ENCODE data around the gene PACRG.

The PACRG gene

DNA sequence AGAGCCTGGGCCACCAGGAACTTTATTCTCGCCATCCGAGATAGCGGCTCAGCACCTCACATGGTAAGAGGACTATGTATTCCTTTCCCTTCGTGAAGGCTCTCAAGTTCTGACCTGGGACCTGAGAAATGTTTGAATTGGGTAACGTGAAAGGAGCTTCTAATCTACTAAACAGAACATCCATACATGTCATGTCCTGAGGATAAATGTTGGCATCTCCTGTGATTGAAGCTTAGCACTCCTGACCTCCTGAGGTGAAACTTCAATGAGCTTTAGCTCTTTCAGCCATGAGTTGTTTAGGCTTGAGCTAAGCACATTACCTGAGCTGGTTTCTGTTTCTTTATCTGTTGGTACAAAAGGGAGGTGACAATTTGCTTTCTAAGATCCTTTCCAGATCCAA is 280.9 kb downstream of the PACRG start:
- DNase-seq (ENCODE audit: low read depth, low spot score), result peak; percentile 11

DNA sequence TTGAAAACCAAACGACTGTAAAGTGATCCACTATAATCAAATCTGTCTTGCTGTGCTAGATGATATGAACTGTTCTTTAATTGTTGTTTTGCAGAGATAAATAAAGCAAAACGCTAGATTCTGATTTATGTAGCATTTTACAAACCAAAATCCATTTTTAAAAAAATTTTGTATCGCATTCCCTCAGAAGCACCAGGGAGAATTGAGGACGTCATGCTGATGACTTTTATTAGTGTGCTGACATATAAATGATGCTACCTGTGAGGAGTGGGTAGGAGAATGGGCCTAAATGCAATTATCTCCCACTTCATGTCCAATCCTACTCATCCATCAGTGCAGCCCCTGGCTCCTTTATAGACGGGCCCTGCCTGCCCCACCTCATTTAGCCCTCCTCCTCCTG is 282.4 kb downstream of the PACRG start:
- DNase-seq (ENCODE audit: low read depth, low spot score), result no peak

DNA sequence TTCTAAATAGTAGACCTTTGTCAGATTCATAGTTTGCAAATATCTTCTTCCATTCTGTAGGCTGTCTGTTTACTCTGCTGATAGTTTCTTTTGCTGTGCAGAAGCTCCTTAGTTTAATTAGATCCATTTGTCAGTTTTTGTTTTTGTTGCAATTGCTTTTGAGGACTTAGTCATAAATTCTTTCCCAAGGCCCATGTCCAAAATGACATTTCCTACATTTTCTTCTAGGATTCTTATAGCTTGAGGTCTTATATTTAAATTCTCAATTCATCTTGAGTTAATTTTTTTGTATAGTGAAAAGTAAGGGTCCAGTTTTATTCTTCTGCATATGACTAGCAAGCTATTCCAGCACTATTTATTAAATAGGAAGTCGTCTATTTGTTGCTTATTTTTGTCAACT is 287.0 kb downstream of the PACRG start:
- no peak for DNase-seq (ENCODE audit: low read depth, low spot score)

DNA sequence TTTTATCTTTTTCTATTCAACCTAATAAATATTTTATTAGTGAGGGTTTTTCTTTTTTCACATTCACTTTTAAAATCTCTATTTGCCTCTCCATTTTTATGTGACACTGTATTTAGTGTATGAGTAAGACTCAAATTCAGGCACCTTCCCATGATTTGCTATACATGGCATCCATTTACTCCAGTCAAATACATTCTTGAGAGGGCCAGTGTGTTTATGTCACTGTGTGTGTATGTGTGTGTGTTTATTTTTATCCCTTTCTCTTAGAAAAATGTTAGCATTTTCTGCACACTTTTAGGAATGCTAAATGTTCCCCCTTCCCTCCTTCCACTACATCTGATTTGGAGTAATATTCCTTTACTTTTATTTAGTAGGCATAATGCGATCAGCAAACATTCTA is 290.0 kb downstream of the PACRG start:
- no peak for DNase-seq (ENCODE audit: low read depth, low spot score)

DNA sequence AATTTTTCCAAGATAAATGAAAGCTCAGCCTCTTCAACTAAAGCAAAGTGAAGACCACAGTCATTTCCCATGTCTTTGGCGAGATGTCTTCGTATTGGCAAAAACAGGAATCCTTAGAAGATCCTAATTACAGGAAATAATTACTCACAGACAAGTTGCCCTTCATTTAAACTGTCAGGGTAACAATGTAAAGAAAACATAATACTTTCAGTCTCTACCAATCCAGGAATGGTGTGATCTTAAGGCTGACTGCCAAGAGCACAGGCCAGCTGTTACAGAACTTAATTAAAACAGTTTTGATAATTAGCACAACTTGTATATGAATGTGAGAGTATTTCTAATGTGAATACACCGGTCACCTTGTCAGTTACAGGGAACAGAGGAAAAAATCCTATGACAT is 292.2 kb downstream of the PACRG start:
- DNase-seq (ENCODE audit: low read depth, low spot score), result no peak

DNA sequence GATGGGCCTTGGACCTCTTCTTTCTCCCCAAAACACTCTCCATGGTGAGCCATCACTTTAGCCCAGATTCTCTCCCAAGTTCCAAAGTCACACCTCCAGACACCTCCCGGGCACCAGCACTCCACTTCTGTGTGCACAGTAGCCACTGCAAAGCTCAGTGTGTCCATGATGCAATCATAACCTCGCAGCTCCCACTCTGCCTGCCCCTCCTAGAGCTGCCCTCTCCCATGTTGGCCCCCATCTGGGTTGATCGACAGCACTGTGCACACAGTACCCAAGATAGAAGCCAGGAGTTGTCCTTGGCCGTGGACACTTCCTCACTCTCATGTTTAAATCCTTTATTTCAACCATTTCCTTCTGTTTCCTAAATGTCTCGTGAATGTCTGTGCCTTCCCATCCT is 293.3 kb downstream of the PACRG start:
- no peak for DNase-seq (ENCODE audit: low read depth, low spot score)

DNA sequence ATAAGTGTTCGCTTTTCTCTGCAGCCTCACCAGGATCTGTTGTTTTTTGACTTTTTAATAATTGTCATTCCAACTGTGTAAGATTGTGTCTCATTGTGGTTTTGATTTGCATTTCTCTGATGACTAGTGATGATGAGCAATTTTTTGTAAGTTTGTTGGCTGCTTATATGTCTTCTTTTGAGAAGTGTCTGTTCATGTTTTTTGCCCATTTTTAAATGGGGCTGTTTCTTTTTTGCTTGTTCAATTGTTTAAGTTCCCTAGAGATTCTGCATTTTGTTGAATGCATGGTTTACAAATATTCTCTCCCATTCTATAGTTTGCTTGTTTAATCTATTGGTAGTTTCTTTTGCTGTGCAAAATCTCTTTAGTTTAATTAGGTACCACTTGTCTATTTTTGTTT is 295.9 kb downstream of the PACRG start:
- no peak for DNase-seq (ENCODE audit: low read depth, low spot score)

DNA sequence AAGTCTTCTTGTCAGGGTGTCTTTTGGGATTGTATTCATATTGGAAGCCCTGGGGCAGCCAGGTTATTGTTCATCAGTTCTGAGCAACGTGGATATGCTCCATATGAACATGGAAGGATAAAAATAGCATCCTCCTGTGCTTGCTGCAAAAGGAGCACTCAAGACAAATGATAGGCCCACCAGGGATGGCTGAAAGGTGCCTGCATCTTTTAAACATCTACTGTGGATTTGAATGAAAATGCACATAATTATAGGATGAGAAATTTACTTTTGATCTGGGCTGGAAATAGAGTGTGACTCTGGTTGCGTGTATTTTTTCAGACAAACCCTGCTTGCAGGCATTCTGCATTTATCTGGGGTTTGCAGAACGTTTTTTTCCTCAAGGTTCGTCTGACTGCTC is 299.1 kb downstream of the PACRG start:
- no peak for DNase-seq (ENCODE audit: low read depth, low spot score)

DNA sequence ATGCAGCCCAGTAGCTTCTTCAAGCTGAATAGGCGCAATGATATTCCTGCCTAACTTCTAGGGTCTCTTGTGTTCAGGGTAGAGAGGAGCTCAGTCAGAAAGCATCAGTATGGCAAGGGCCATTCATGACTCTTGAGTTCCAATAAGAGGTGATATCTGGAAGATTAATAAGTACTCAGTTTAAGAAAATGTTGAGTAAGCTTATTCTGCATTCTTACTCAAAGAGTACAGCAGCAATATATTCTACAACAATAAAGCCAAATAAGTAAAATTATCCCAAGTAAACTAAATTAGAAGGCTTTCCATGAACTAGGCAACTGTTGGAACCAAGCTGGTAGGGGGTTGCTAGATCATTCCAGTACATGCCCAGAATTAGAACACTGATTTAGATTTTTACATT is 303.2 kb downstream of the PACRG start:
- DNase-seq (ENCODE audit: low read depth, low spot score), result no peak

DNA sequence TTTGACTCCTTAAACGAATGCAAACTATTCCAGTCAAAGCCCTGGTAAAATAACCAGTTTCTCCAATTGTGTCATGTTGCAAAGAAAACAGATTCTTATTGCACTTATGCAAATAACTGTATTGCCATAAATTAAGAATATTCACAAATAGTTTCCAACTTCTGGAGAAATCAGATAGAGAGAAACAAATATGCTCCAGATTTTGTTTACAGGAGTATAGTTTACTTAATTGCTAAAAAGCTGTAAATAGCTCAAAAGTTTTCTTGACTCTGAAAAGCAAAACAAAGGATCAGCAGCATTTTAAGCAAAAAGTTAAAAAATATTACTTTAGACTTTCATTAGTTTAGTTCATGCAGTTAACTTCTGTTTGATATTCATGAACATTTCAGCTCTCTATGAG is 304.2 kb downstream of the PACRG start:
- DNase-seq (ENCODE audit: low read depth, low spot score), result no peak

DNA sequence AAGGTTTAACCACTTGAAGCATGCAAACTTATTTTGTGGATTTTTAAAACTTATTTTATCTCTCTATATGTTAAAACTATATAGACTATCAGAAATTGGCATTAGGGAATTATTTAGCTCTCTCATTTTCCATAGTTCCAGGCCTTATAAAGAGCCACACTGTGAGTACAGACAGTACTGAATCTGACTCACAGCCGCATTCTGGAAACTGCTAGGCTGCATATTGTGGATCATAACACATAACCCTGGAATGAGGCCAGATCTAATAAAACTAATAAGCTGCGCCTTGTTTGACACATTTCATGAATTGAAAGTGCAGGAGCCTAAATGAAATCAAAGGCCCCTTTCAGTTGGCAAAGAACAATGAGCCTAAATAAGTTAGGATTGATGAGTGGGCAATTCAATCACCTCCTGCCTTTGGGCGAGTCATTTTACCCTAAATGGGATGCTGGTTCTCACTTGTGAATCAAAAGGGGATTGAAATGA is 308.4 kb downstream of the PACRG start:
- no peak for DNase-seq (ENCODE audit: low read depth, low spot score)

DNA sequence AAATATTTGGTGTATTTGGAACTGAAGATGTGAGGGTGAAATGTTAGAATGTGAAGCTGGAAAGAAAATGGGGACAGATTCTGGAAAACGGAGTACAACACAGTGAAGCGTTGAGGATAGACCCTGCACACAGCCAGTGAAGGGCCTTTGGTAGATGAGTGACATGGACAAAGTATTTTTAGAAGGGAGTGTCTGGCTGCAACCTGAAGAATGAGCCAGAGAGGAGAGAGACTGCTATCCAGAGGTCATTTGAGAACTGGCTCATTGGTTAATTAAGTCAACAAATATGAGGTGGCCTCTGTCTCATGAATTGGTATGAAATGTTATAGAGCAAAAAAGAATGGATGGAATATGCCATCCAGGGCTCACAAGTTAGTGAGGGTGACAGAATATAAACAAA is 310.5 kb downstream of the PACRG start:
- DNase-seq (ENCODE audit: low read depth, low spot score), result no peak

DNA sequence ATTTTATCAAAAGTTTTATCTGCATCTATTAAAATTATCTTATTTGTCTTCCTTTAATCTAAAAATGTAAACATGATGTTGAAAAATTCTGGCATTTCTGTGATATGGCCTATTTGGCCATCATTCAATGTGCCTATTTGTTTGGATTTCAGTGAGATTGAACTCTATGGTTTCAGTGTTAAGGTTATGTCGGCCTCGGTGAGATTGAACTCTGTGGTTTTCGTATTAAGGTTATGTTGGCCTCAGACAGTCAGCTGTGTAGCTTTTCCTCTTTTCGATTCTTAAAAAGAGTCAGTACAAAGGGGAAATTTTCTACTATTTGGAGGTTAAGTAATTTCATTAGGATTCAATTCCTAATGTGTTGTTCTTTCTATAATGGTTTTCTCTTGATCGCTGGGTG is 320.6 kb downstream of the PACRG start:
- DNase-seq (ENCODE audit: low read depth, low spot score), result no peak

DNA sequence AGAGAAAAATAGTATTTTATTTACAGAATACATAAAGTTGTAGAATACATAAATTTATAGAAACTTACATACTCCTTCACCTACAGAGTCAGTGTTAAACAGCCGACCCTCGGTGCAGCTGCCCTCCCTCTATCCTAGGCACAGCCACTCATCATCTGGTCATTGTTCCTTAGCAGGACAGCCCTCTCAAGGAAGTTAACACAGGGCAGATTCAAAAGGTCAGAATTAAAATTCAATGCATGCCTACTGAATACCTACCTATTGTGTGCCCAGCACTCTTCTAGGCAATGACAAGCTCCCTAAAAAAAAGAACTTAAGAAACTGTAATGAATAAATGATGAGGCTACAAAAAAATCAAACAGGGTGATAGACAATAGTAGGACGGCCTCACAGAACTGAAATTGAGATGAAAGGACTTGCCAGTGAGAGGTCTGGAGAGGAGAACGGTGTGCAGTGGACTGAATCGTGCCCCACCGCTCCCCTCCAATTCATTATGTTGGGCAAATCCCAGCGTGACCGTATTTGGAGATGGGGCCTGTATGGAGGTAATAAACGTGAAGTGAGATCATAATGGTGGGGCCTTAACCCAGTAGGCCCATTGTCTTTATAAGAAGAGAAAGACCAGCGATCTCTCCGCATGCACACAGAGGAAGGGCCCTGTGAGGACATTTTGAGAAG is 326.0 kb downstream of the PACRG start:
- DNase-seq (ENCODE audit: low read depth, low spot score), result no peak

DNA sequence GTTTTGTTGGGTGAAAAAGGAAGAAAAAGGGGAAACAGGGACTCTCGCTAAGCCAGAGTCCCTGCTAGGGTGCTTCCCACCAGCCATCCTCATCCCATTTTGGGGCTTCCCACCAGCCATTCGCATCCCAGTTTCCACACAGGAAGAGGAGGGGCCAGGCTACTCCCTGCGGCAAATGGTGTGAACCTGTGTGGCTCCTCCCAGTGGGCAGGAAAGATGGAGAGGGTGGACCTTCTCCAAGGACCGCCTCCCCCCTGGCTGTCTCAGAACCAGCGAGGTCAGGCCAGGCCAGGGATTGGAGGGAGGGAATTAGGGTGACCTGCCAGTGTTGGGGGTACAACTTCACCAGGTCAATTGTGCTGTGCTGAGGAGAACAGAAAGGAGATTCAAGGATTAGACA is 326.9 kb downstream of the PACRG start:
- no peak for DNase-seq (ENCODE audit: low read depth, low spot score)

DNA sequence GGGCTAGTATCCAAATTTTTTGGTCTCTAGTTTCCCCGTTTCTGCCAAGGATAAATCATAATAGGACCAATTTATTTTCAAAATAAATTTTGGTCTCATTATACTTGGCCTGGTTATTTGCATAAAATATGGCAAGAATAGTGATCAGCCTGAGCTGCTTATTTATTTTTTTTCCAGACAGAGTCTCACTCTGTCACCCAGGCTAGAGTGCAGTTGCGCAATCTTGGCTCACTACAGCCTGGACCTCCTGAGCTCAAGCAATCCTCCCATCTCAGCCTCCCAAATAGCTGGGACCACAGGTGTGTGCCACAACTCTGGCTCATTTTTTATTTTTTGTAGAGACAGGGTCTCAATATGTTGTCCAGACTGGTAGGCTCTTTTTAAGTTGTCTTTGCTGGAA is 329.5 kb downstream of the PACRG start:
- DNase-seq (ENCODE audit: low read depth, low spot score), result no peak

DNA sequence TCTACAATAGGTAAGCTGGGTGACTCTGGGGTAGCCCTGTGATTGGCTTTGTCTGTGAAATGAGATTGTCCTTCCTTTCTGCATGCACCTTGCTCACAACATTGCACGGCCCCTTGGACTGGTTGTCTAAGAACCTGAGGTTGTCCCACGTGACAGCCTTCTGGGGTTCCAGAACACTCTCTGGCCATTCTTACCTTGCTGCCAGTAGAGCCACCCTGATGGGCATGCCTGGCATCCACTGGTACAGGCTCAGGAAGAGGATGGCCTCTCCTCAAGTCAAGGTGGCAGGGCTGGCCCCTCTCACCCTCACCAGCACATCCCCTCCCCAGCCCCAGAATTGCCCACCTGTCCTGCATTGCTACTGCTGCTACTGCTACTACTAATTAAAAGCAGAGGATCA is 335.0 kb downstream of the PACRG start:
- no peak for DNase-seq (ENCODE audit: low read depth, low spot score)

DNA sequence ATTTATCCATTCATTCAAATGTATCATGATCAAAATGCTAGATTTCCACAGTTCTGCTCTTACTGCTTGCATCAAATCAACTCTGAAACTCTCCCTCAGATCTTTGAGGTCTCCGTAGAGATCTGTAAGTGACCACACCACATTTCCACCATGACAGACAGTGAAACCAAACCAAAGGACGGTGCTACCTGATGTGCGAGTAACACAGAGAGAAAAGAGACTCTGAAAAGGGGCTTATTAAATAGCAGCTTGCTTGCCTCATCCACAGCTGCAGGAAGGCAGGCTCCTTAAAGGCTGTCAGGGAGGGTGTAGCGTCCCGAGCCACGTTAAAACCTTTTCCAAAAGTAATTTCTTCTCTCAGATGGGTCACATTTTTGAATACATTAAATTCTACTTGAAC is 335.8 kb downstream of the PACRG start:
- no peak for DNase-seq (ENCODE audit: low read depth, low spot score)

DNA sequence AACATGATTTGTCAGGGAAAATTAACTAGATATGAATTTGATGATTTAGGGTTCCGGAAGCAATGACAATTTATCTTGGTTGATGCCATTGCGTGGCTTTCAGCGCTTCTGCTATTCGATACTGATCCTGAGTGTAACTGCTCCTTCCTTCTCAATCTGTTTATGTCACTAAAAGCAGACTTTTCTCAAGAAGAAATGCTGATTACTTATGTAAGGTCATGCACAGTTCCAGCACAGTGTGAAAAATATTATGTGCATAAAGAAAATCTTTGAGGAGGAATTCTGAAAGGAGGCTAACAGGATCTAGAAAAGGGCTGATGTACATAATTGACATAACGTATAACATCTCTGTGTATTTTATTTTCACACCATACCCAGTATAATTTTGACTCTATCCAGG is 336.6 kb downstream of the PACRG start:
- no peak for DNase-seq (ENCODE audit: low read depth, low spot score)

DNA sequence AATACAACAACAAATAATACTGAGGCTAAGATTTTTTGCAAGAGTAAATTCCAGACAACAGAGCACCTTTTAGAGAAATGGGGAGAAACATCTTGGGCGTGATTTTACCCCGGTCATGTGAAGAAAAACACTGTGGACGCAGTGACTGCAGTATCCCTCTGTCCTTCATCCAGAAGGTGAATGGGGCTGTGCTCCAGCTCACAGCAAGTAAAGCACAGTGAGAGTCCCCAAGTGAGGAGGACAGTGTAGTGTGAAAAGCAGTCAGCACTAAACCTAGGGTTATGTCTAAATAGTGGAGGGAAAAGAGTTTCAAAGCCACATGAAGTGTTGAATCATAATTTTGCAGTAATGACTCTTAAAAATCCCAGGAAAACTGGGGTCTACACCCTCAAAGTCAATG is 338.4 kb downstream of the PACRG start:
- DNase-seq (ENCODE audit: low read depth, low spot score), result no peak

DNA sequence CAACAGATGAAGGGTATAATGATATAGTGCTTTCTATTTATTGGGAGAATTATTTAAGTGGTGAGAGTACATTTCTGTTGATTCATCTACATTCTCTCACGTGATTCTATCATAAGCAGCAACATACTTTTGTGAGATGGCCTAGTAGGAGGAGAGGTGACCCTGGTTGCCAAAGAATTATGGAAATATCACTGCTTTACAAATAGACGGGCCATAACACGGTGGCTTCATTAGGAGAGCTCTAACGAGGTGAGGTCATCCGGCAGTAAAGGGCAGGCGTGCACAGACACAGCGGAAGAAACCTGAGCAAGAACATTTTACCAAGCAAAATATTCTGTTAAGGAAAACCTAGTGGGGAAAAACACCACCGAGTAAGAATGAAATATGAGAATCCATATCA is 349.4 kb downstream of the PACRG start:
- DNase-seq (ENCODE audit: low read depth, low spot score), result no peak

DNA sequence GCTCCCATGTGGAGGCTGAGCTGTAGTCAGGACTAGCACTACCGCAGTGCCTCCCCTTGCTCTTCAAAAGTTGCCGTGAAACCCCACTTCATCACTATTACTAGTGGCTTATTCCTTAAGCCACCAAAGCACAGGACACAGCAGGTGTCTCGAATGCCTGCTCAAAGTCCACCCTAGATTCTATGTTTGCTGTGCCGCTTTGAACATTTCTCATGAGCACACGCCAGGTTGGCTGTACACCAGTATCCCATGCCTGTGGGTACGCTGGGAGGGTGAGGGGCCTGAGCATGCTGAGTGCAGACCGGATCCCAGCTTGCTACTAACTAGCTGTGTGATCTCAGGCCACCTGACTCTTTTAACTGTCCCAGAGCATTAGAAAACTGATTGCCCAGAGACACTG is 350.9 kb downstream of the PACRG start:
- no peak for DNase-seq (ENCODE audit: low read depth, low spot score)

DNA sequence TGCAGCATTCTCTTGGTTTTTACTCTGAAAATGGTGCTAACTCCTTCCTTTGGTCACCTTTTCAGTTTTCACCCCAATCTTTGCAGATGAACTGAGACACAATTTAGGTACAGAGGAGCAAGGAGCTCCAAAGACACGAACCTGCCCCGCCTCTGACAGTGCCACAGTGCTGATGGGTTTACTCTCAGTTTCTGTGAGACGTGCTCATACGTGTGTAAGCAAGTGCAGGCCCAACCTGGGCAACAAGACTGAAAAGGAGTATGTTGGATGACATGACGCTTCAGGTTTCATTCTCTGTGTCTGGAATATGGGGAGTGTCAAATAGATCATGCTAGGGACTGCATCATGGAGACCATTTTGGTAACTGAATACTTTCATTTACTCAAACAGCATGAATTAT is 352.5 kb downstream of the PACRG start:
- no peak for DNase-seq (ENCODE audit: low read depth, low spot score)

DNA sequence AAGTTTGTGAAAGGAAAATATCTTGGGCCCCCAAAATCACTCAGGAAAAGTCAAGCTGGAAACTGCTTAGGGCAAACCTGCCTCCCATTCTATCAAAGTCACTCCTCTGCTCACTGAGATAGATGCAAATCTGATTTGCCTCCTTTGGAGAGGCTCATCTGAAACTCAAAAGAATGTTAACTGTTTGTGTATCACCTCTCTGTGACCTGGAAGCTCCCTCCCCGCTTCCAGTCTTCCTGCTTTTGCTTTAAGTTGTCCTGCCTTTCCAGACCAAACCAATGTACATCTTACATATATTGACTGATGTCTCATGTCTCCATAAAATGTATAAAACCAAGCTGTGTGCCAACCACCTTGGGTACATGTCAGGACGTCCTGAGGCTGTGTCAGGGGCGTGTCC is 355.4 kb downstream of the PACRG start:
- DNase-seq (ENCODE audit: low read depth, low spot score), result peak; percentile 43
